ENCODE results near the gene VAPA. TPM values are rescaled to one million over a fixed set of nuclear protein-coding genes. Genes with fewer than 3 reads are reported as not detected.
A peak's percentile ranks its signal among the peaks of the same experiment; 100 is the strongest.

Gene VAPA
- total RNA-seq, 1 donor from 2014 or later = 132 TPM

DNA sequence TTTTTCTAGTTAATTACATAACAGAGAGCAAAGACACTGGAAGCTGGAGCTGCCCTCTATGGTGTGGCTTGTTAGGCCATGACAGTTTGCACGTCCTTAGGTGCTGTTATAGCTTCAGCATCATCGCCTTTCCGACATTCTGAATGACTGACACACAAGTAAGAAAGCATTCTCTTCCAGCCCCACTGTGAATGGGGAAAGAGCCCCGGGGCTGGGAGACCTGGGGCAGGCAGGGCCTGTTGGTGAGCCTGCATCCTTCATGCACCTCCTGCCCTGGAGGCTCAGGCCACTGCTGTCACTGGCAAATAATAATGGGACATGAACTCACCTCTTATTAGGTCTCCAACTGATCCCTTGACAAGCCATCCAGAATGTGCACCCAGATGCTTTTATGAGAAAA is 71.8 kb downstream of the VAPA start:
- no peak overlapping the region for H3K4me3 Mint-ChIP-seq

DNA sequence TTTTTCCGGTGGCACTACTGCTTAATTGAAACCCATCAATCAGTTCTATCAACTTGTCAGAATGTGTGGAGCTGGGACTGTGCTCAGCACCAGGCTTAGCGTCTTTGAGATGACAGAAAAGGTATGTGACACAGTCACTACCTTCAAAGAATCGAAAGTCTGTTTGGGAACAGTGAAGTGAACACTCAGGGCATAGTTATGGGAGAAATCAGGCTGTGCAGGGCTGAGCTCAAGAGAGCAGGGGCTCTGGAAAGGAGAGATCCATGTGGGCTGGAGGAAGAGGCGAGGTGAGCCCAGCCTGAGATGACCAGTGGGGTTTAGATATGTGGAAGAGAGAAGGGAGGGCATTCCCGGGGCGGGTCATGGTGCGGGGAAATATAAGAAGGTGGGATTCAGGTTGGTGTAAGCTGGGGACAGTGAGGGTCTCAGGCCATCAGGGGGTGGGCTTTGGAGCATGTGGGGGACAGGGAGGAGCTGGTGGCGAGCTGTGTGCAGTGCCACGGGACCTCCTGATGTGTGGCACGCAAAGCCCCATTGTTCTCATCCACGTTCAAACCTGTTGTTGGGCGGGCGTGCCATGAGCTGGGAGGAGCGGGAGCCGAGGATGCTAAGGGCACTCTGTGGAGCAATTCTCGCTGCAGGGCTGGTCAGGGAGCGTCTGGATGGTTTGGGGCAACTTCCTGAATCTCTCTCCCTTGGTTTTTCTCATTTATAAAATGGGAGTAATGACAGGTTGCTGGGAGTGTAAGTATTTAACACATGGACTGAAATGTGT is 72.5 kb downstream of the VAPA start:
- DNase-seq (ENCODE audit: extremely low spot score, unreplicated experiment) = no peak
- H3K4me1 Mint-ChIP-seq (ENCODE audit: unreplicated experiment) = peaks cover 31% of the 10 kb centered on the region
- TF ChIP-seq, protein P1, sequence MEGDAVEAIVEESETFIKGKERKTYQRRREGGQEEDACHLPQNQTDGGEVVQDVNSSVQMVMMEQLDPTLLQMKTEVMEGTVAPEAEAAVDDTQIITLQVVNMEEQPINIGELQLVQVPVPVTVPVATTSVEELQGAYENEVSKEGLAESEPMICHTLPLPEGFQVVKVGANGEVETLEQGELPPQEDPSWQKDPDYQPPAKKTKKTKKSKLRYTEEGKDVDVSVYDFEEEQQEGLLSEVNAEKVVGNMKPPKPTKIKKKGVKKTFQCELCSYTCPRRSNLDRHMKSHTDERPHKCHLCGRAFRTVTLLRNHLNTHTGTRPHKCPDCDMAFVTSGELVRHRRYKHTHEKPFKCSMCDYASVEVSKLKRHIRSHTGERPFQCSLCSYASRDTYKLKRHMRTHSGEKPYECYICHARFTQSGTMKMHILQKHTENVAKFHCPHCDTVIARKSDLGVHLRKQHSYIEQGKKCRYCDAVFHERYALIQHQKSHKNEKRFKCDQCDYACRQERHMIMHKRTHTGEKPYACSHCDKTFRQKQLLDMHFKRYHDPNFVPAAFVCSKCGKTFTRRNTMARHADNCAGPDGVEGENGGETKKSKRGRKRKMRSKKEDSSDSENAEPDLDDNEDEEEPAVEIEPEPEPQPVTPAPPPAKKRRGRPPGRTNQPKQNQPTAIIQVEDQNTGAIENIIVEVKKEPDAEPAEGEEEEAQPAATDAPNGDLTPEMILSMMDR (conservative IDR thresholded peaks at IDR 0.05) = no peak
- peak overlapping the region; percentile 53 for H3K4me3 Mint-ChIP-seq
- H3K27me3 Mint-ChIP-seq = peaks cover 3% of the 10 kb centered on the region
- peak overlapping the region; percentile 77 for H3K27ac Mint-ChIP-seq
- peaks cover 7% of the 10 kb centered on the region for H3K36me3 Mint-ChIP-seq
- peaks cover 5% of the 10 kb centered on the region for H3K9me3 Mint-ChIP-seq

More for the DNA sequence above, 71.8 kb downstream of the VAPA start:
- TF ChIP-seq, protein P1 (conservative IDR thresholded peaks at IDR 0.05) = no peak
- no peak for DNase-seq (ENCODE audit: extremely low spot score, unreplicated experiment)
- Mint-ChIP-seq H3K36me3 (peaks cover 7% of the 10 kb centered on the region), H3K4me1 (ENCODE audit: unreplicated experiment) (peaks cover 31% of the 10 kb centered on the region), H3K27ac (no peak overlapping the region), H3K9me3 (peaks cover 5% of the 10 kb centered on the region), H3K27me3 (no peaks in the 10 kb centered on the region)

DNA sequence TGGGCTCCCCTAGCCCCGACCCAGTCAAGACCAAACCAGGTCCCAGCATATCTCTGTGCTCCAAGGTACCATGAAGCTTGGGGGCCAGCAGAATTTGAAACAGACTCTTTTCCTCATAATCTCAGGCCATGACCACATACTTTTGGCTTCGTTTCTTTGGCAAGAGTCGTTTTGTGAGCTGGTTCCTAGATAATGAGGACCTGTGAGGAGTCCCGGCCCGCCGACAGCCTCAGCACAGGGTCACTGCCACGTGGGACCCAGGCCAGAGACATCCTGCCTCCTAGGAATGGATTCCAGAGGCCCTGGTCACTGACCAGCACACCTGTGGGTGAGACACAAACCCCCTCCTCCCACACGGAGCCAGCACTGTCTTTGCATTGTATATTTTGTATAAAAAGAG is 73.5 kb downstream of the VAPA start:
- Mint-ChIP-seq H3K4me3 (no peak overlapping the region), H3K27me3 (peaks cover 3% of the 10 kb centered on the region), H3K36me3 (peaks cover 7% of the 10 kb centered on the region), H3K9me3 (peaks cover 10% of the 10 kb centered on the region), H3K27ac (no peak overlapping the region), H3K4me1 (ENCODE audit: unreplicated experiment) (peaks cover 31% of the 10 kb centered on the region)
- TF ChIP-seq, protein P1 (conservative IDR thresholded peaks at IDR 0.05) = no peak
- no peak for DNase-seq (ENCODE audit: extremely low spot score, unreplicated experiment)

DNA sequence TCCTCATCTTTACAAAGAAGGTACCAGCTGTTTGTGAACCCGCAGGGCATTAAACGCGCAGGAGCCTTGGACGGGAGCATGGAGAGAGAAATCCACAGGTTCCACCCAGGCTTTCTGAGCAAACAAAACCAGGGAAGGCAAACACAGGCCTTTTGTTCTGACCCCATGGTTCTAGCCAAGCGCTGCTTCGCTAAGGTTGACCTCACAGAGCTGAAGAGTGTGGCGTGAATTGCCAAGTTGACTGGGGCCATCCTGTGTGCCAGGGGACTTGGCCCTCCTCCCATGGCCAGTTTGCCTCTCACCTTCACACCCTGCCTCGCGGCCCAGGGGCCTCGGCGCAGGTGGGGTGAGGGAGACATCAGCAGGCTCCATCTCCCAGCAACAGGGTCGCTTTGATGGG is 74.1 kb downstream of the VAPA start:
- no peak overlapping the region for H3K27ac Mint-ChIP-seq
- H3K27me3 Mint-ChIP-seq = peaks cover 3% of the 10 kb centered on the region

DNA sequence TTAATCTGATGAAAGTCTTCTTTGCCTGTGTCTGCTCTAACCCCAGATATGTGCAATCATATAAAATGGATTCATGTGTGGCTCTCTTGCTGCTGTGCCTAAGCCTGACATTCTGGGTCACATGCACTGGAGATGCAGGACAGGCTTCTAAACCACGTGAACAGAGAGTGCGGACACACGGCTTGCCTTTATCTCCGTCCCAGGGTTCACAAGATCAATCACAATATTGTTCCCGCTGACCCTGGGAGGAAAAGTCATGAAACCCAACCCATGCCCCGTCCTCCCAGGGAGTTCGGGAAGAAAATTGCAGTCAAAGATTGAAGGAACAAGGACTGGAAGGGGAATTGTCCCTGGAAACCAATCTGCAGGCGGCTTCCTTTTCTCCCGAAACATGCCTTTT is 74.8 kb downstream of the VAPA start:
- peaks cover 3% of the 10 kb centered on the region for H3K27me3 Mint-ChIP-seq
- H3K27ac Mint-ChIP-seq = no peak overlapping the region

More for the DNA sequence above, 74.1 kb downstream of the VAPA start:
- H3K36me3 Mint-ChIP-seq = peaks cover 7% of the 10 kb centered on the region
- no peak overlapping the region for H3K4me3 Mint-ChIP-seq
- H3K9me3 Mint-ChIP-seq = peaks cover 10% of the 10 kb centered on the region
- TF ChIP-seq, protein P1 (conservative IDR thresholded peaks at IDR 0.05) = no peak
- DNase-seq (ENCODE audit: extremely low spot score, unreplicated experiment) = no peak
- H3K4me1 Mint-ChIP-seq (ENCODE audit: unreplicated experiment) = peaks cover 35% of the 10 kb centered on the region

More for the DNA sequence above, 74.8 kb downstream of the VAPA start:
- peaks cover 41% of the 10 kb centered on the region for H3K4me1 Mint-ChIP-seq (ENCODE audit: unreplicated experiment)
- H3K4me3 Mint-ChIP-seq = no peak overlapping the region
- peaks cover 7% of the 10 kb centered on the region for H3K36me3 Mint-ChIP-seq
- peaks cover 10% of the 10 kb centered on the region for H3K9me3 Mint-ChIP-seq
- TF ChIP-seq, protein P1 (conservative IDR thresholded peaks at IDR 0.05) = no peak
- no peak for DNase-seq (ENCODE audit: extremely low spot score, unreplicated experiment)
